HG02588 (cell line): ENCODE results near the gene CLSTN2.

ENCODE experiments used
- ATAC-seq: cut with Tn5 transposase; IDR thresholded peaks from one replicate; pipeline ENCODE4 v1.9.1; 2021; ENCODE audit warnings: mild to moderate bottlenecking, moderate library complexity; ENCODE audit not compliant: unreplicated experiment

CLSTN2 gene

GRCh38 chr3:140223197-140223596 lies 288.2 kb downstream of the CLSTN2 start:
- ATAC-seq, result no peak

GRCh38 chr3:140223631-140224030 lies 288.6 kb downstream of the CLSTN2 start:
- no peak for ATAC-seq

- no peak for ATAC-seq
These were observed 289.3 kb downstream of the CLSTN2 start for GRCh38 chr3:140224307-140224706.

- no peak for ATAC-seq
These were observed 291.0 kb downstream of the CLSTN2 start for GRCh38 chr3:140225996-140226395.

GRCh38 chr3:140233702-140234101 lies 298.7 kb downstream of the CLSTN2 start:
- no peak for ATAC-seq

GRCh38 chr3:140234256-140234655 lies 299.3 kb downstream of the CLSTN2 start:
- ATAC-seq, result no peak

- no peak for ATAC-seq
These were observed 302.0 kb downstream of the CLSTN2 start for GRCh38 chr3:140236836-140237501.

GRCh38 chr3:140238646-140239314 lies 303.8 kb downstream of the CLSTN2 start:
- no peak for ATAC-seq

- no peak for ATAC-seq
These were observed 307.9 kb downstream of the CLSTN2 start for GRCh38 chr3:140242818-140243276.

GRCh38 chr3:140243575-140243974 lies 308.6 kb downstream of the CLSTN2 start:
- no peak for ATAC-seq

GRCh38 chr3:140244893-140245292 lies 309.9 kb downstream of the CLSTN2 start:
- ATAC-seq, result no peak

GRCh38 chr3:140246578-140246977 lies 311.6 kb downstream of the CLSTN2 start:
- no peak for ATAC-seq

- no peak for ATAC-seq
These were observed 312.8 kb downstream of the CLSTN2 start for GRCh38 chr3:140247775-140248174.

- no peak for ATAC-seq
These were observed 314.2 kb downstream of the CLSTN2 start for GRCh38 chr3:140249188-140249587.

- ATAC-seq, result no peak
These were observed 315.2 kb downstream of the CLSTN2 start for GRCh38 chr3:140250010-140250855.

- no peak for ATAC-seq
These were observed 316.0 kb downstream of the CLSTN2 start for GRCh38 chr3:140250945-140251344.

- no peak for ATAC-seq
These were observed 316.7 kb downstream of the CLSTN2 start for GRCh38 chr3:140251678-140252077.

- no peak for ATAC-seq
These were observed 318.0 kb downstream of the CLSTN2 start for GRCh38 chr3:140252812-140253656.

GRCh38 chr3:140258222-140258724 lies 323.3 kb downstream of the CLSTN2 start:
- ATAC-seq, result no peak

GRCh38 chr3:140265302-140265701 lies 330.3 kb downstream of the CLSTN2 start:
- no peak for ATAC-seq
